Measurements from ENCODE around the gene UST. TPM values are rescaled to one million over a fixed set of nuclear protein-coding genes. Genes with fewer than 3 reads are reported as not detected.

UST gene
- total RNA-seq, 1 experiment from 2014 or later = 3.9 TPM

- H3K36me3 ChIP-seq (ENCODE audit: low read depth, low read length) = no peaks in the 10 kb centered on the region
- no peaks in the 10 kb centered on the region for H3K4me1 ChIP-seq (ENCODE audit: insufficient read depth, low read length)
- DNase-seq (no peak), ATAC-seq (no peak)
- no peak overlapping the region for H2AFZ ChIP-seq (ENCODE audit: low read length)
- H3K27me3 ChIP-seq (ENCODE audit: low read length) = no peaks in the 10 kb centered on the region
- no peak overlapping the region for H3K4me2 ChIP-seq (ENCODE audit: low read length)
- ChIA-PET POLR2A (ENCODE audit: unreplicated experiment) (no interaction called here), CTCF (no interaction called here)
- no peaks in the 10 kb centered on the region for H3K9me2 ChIP-seq (replicated peaks; ENCODE audit: low read length)
- H3F3A ChIP-seq (ENCODE audit: low read length, unreplicated experiment) = no peaks in the 10 kb centered on the region
- no peaks in the 10 kb centered on the region for H3K9me3 ChIP-seq (ENCODE audit: low read length)
- no peaks in the 10 kb centered on the region for H4K20me1 ChIP-seq (ENCODE audit: low read length)
- TF ChIP-seq EZH2 (IDR thresholded peaks at IDR 0.05; ENCODE audit: low read length, unreplicated experiment) (no peak), EZH2phosphoT487 (IDR thresholded peaks at IDR 0.05; ENCODE audit: borderline replicate concordance, low read length) (no peak), CTCF (conservative IDR thresholded peaks at IDR 0.05; ENCODE audit: low read depth, low read length) (no peak)
- no peak overlapping the region for H3K9ac ChIP-seq (ENCODE audit: low read length)
- no TSS peak for BruUV-seq (replicated peaks)
- no peaks in the 10 kb centered on the region; the same call in 1 of the 2 replicates for H3K79me2 ChIP-seq (ENCODE audit: low read length)
- H3K4me3 ChIP-seq (ENCODE audit: low read length) = no peak overlapping the region
- H3K27ac ChIP-seq (ENCODE audit: low read length) = no peak overlapping the region
- intact Hi-C loops (cut with micrococcal nuclease) = no loop called here
Observed at GRCh38 chr6:148765898-148766808, 19.3 kb downstream of the UST start.

- Histone ChIP-seq H3K4me1 (ENCODE audit: insufficient read depth, low read length) (no peaks in the 10 kb centered on the region), H4K20me1 (ENCODE audit: low read length) (no peaks in the 10 kb centered on the region), H3K79me2 (ENCODE audit: low read length) (no peaks in the 10 kb centered on the region; the same call in 1 of the 2 replicates), H3K9ac (ENCODE audit: low read length) (no peak overlapping the region), H3K27ac (ENCODE audit: low read length) (no peak overlapping the region), H3K4me2 (ENCODE audit: low read length) (no peak overlapping the region), H3K4me3 (ENCODE audit: low read length) (no peak overlapping the region), H3K27me3 (ENCODE audit: low read length) (no peaks in the 10 kb centered on the region), H3K36me3 (ENCODE audit: low read depth, low read length) (no peaks in the 10 kb centered on the region), H2AFZ (ENCODE audit: low read length) (no peak overlapping the region), H3F3A (ENCODE audit: low read length, unreplicated experiment) (no peaks in the 10 kb centered on the region), H3K9me2 (replicated peaks; ENCODE audit: low read length) (no peaks in the 10 kb centered on the region), H3K9me3 (ENCODE audit: low read length) (no peaks in the 10 kb centered on the region)
- DNase-seq (no peak), ATAC-seq (no peak)
- BruUV-seq (replicated peaks) = no TSS peak
- TF ChIP-seq EZH2phosphoT487 (IDR thresholded peaks at IDR 0.05; ENCODE audit: borderline replicate concordance, low read length) (no peak), EZH2 (IDR thresholded peaks at IDR 0.05; ENCODE audit: low read length, unreplicated experiment) (no peak), CTCF (conservative IDR thresholded peaks at IDR 0.05; ENCODE audit: low read depth, low read length) (no peak)
- POLR2A ChIA-PET (ENCODE audit: unreplicated experiment) = no interaction called here
- CTCF ChIA-PET = no interaction called here
- intact Hi-C loops (cut with micrococcal nuclease) = no loop called here
Observed at GRCh38 chr6:148768646-148769270, 21.9 kb downstream of the UST start.
